SK-N-MC (cell line): ENCODE results near the gene KCNQ1.

ENCODE experiments used
- EZH2 ChIP-seq: fragments of 200-600 bp; sonication (generic); IDR thresholded peaks from one replicate; pipeline ENCODE4 v1.6.1; 2017; ENCODE audit warnings: antibody characterized with exemption
- POLR2AphosphoS5 ChIP-seq: IDR thresholded peaks from 2 replicates; pipeline ENCODE4 v1.6.1; 2012; ENCODE audit warnings: mild to moderate bottlenecking, low read depth, low read length, borderline replicate concordance

GRCh38 chr11:2678396-2678795, 233.6 kb downstream of the KCNQ1 start:
- TF ChIP-seq POLR2AphosphoS5 (no peak), EZH2 (no peak)
